Small intestine (tissue), 7 donors: ENCODE results near the gene TIAM1. TPM values are rescaled to one million over a fixed set of nuclear protein-coding genes. Genes with fewer than 3 reads are reported as not detected.

ENCODE experiments used
- DNase-seq, 2 donors: peaks; one replicate each; pipeline versions ENCODE4 v3.0.0 to v3.0.0-alpha.2; 2013
- FAIRE-seq: peaks from 2 replicates; lab custom pipeline; 2012; peaks lifted over from hg19 to GRCh38; lab: Jason Lieb, UNC
- H3K27ac ChIP-seq, 3 donors: one replicate each; pipeline ENCODE4 v1.5.1; 2013; ENCODE audit warnings: low read length in 2 of 3, mild to moderate bottlenecking in 2 of 3, control low read depth in 1 of 3, inconsistent platforms in 1 of 3, low read depth in 1 of 3, moderate library complexity in 1 of 3
- H3K27me3 ChIP-seq, 3 donors: one replicate each; pipeline ENCODE4 v1.6.1; 2013; ENCODE audit warnings: low read length in 3 of 3, inconsistent platforms in 1 of 3; ENCODE audit not compliant: control insufficient read depth in 3 of 3, insufficient read depth in 3 of 3
- H3K36me3 ChIP-seq, 3 donors: one replicate each; pipeline ENCODE4 v1.6.1; 2013; ENCODE audit warnings: low read length in 3 of 3, inconsistent platforms in 1 of 3, low read depth in 1 of 3, mild to moderate bottlenecking in 1 of 3, moderate library complexity in 1 of 3; ENCODE audit not compliant: control insufficient read depth in 3 of 3, insufficient read depth in 2 of 3
- H3K4me1 ChIP-seq, 3 donors: one replicate each; pipeline ENCODE4 v1.6.1; 2013; ENCODE audit warnings: low read length in 2 of 3, inconsistent platforms in 1 of 3, low read depth in 1 of 3, mild to moderate bottlenecking in 1 of 3, moderate library complexity in 1 of 3; ENCODE audit not compliant: control insufficient read depth in 3 of 3, insufficient read depth in 2 of 3
- H3K4me3 ChIP-seq, 3 donors: one replicate each; pipeline ENCODE4 v1.5.1; 2013; ENCODE audit warnings: low read length in 3 of 3, control low read depth in 1 of 3, inconsistent platforms in 1 of 3, low read depth in 1 of 3, mild to moderate bottlenecking in 1 of 3, moderate library complexity in 1 of 3
- H3K9me3 ChIP-seq, 2 donors: one replicate each; pipeline ENCODE4 v1.6.1; 2013; ENCODE audit warnings: low read depth in 1 of 2, low read length in 1 of 2; ENCODE audit not compliant: control insufficient read depth in 2 of 2, insufficient read depth in 1 of 2
- WGBS, 3 donors: extraction: QIAGEN DNeasy Blood & Tissue Kit; methylation state at CpG; one replicate each; pipeline ENCODE4 v1.1.7; 2013; 5-methylcytosine and 5-hydroxymethylcytosine counted together
- polyA plus RNA-seq, 4 donors: library from polyadenylated mRNA; stranded (reverse) in 3 of 4; unstranded in 1 of 4; fragments of 200-250 nt in 3 of 4; fragments of 120-200 nt in 1 of 4; gene quantifications; one replicate each; pipeline versions ENCODE4 v1.2.1 to v1.2.3, GENCODE V29; 2013
- donor health status: healthy with polysubstance abuse.
- donor health status: control.
- donor health status: control.
- donor health status: Bipolar disorder and iron deficiency.
- donor health status: healthy.

The TIAM1 gene
- polyA plus RNA-seq, 4 donors: 0.45 to 4.1 (median 2.4) TPM

GRCh38 chr21:31282095-31282709 is 61.9 kb downstream of the TIAM1 start:
- 64 to 66% (median 66%) methylated on average over 9 of the region's 9 CpGs for WGBS, 3 donors
- no peaks in the 10 kb centered on the region for H3K27me3 ChIP-seq
- H3K36me3 ChIP-seq: no peaks in the 10 kb centered on the region
- peak; percentile 35 to 37 for DNase-seq
- H3K27ac ChIP-seq: no peak overlapping the region
- H3K4me3 ChIP-seq: no peak overlapping the region
- no peaks in the 10 kb centered on the region for H3K4me1 ChIP-seq
- no peaks in the 10 kb centered on the region for H3K9me3 ChIP-seq
- FAIRE-seq: no peak

- DNase-seq: no peak
- WGBS, 3 donors: 95 to 97% (median 96%) methylated on average over 1 of the region's 1 CpG
Observed at GRCh38 chr21:31281561-31281960, 62.5 kb downstream of the TIAM1 start.

DNA sequence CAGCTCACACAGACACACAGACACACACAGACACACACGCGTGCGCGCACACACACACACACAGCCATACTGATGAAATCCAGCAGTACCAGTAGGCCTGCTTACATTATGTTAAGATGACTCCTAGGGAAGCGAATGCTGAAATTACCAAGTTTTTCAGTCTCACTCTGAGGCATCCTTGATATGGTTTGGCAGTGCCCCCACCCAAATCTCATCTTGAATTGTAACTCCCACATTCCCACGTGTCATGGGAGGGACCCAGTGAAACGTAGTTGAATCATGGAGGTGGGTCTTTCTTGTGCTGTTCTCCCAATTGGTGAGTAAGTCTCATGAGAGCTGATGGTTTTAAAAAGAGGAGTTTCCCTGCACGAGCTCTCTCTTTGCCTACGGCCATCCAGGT is 64.1 kb downstream of the TIAM1 start:
- Histone ChIP-seq H3K9me3 (no peaks in the 10 kb centered on the region), H3K27me3 (no peaks in the 10 kb centered on the region), H3K36me3 (no peaks in the 10 kb centered on the region), H3K4me3 (no peak overlapping the region), H3K4me1 (no peaks in the 10 kb centered on the region), H3K27ac (no peak overlapping the region)
- FAIRE-seq: no peak
- no peak for DNase-seq
- 85% methylated on average over 9 of the region's 9 CpGs for WGBS, 3 donors

More at GRCh38 chr21:31281561-31281960, 62.5 kb downstream of the TIAM1 start:
- Histone ChIP-seq H3K9me3 (no peaks in the 10 kb centered on the region), H3K27ac (no peak overlapping the region), H3K27me3 (no peaks in the 10 kb centered on the region), H3K36me3 (no peaks in the 10 kb centered on the region), H3K4me1 (no peaks in the 10 kb centered on the region), H3K4me3 (no peak overlapping the region)
- FAIRE-seq: no peak

DNA sequence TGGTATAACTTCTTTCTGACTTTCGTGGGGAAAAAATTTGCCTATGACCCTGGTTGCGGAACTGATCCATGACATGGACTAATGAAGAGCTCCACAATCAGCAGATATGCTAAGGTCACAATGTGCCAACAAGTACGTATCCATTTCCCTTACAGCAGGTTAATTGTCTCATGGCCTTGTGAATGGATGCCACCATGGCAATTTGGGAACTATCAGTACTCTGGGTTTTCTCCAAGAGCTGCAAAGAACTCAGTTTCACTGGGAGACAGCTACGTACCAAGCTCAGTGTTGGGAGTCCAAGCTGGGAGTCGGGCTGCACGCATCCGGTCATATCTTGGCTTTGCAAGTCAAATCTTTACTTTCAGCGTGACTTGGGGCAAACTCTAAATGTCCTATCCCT is 64.8 kb downstream of the TIAM1 start:
- Histone ChIP-seq H3K36me3 (no peaks in the 10 kb centered on the region), H3K4me1 (no peaks in the 10 kb centered on the region), H3K9me3 (no peaks in the 10 kb centered on the region), H3K4me3 (no peak overlapping the region), H3K27ac (no peak overlapping the region), H3K27me3 (no peaks in the 10 kb centered on the region)
- 93 to 96% (median 96%) methylated on average over 8 of the region's 8 CpGs for WGBS, 3 donors
- FAIRE-seq: no peak
- no peak for DNase-seq

GRCh38 chr21:31278511-31279130 is 65.4 kb downstream of the TIAM1 start:
- Histone ChIP-seq H3K27me3 (no peaks in the 10 kb centered on the region), H3K4me1 (no peaks in the 10 kb centered on the region), H3K9me3 (peaks cover 0 to 3% of the 10 kb centered on the region in 2 donors), H3K27ac (no peak overlapping the region), H3K36me3 (no peaks in the 10 kb centered on the region), H3K4me3 (no peak overlapping the region)
- DNase-seq (no peak), FAIRE-seq (no peak)
- WGBS, 3 donors: 86 to 89% (median 88%) methylated on average over 11 of the region's 11 CpGs

DNA sequence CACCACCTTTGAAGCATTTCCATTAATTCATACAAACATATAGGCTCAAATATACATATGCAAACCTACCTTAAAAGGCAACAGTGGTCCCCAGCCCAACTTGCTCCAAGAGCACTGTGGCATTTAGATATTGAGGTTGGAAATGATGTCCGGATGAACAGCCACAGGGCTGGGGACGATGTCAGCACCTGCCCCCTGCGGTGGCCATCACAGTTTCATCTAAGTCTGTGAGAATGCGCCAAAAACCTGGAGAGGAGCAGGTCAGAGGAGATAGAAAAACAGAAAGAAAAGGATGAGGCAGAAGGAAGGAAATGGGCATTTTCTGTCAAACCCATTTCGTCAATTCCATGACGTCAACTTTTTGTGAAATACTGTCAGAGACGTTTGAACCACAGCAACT is 67.4 kb downstream of the TIAM1 start:
- Histone ChIP-seq H3K36me3 (no peaks in the 10 kb centered on the region), H3K9me3 (peaks cover 0 to 3% of the 10 kb centered on the region in 2 donors), H3K27me3 (no peaks in the 10 kb centered on the region), H3K27ac (no peak overlapping the region), H3K4me1 (no peaks in the 10 kb centered on the region), H3K4me3 (no peak overlapping the region)
- WGBS, 3 donors: 89 to 93% (median 90%) methylated on average over 7 of the region's 7 CpGs
- no peak for FAIRE-seq
- no peak for DNase-seq

- FAIRE-seq (no peak), DNase-seq (no peak)
- H3K9me3 ChIP-seq: peaks cover 0 to 3% of the 10 kb centered on the region in 2 donors
- no peak overlapping the region for H3K27ac ChIP-seq
- H3K27me3 ChIP-seq: no peaks in the 10 kb centered on the region
- no peak overlapping the region for H3K4me3 ChIP-seq
- no peaks in the 10 kb centered on the region for H3K36me3 ChIP-seq
- H3K4me1 ChIP-seq: no peaks in the 10 kb centered on the region
- WGBS, 3 donors: 78 to 90% (median 82%) methylated on average over 6 of the region's 6 CpGs
Observed at GRCh38 chr21:31275901-31276300, 68.2 kb downstream of the TIAM1 start.

GRCh38 chr21:31273278-31273677 is 70.8 kb downstream of the TIAM1 start:
- DNase-seq (no peak), FAIRE-seq (no peak)
- Histone ChIP-seq H3K4me3 (no peak overlapping the region), H3K9me3 (peaks cover 0 to 3% of the 10 kb centered on the region in 2 donors), H3K27me3 (no peaks in the 10 kb centered on the region), H3K4me1 (no peaks in the 10 kb centered on the region), H3K36me3 (no peaks in the 10 kb centered on the region), H3K27ac (no peak overlapping the region)
- 56 to 66% (median 65%) methylated on average over 2 of the region's 2 CpGs for WGBS, 3 donors
